Sigmoid colon (tissue), 7 donors: ENCODE results near the gene PRRT2. TPM values are rescaled to one million over a fixed set of nuclear protein-coding genes. Genes with fewer than 3 reads are reported as not detected.
"Not testable (repeated sequence)": the region's sequence is repeated elsewhere in the genome, so short reads cannot be mapped to it uniquely, and the experiment has no call there.

ENCODE experiments used
- DNase-seq: peaks from one replicate; pipeline ENCODE4 v3.0.0-alpha.2; 2019
- H3K27ac ChIP-seq, 4 donors: fragments of 200-600 bp; sonication (generic); one replicate each; pipeline ENCODE4 v1.5.1; 2016 to 2019; ENCODE audit warnings: mild to moderate bottlenecking in 1 of 4
- H3K27me3 ChIP-seq, 3 donors: fragments of 200-600 bp; sonication (generic); one replicate each; pipeline ENCODE4 v1.5.1; 2019; ENCODE audit warnings: mild to moderate bottlenecking in 1 of 3
- H3K36me3 ChIP-seq, 4 donors: fragments of 200-600 bp; sonication (generic); one replicate each; pipeline ENCODE4 v1.5.1; 2016 to 2019
- H3K4me1 ChIP-seq, 4 donors: fragments of 200-600 bp; sonication (generic); one replicate each; pipeline ENCODE4 v1.5.1; 2017 to 2019
- H3K4me3 ChIP-seq, 4 donors: fragments of 200-600 bp; sonication (generic); one replicate each; pipeline ENCODE4 v1.5.1; 2017 to 2019; ENCODE audit warnings: mild to moderate bottlenecking in 2 of 4, moderate library complexity in 1 of 4
- H3K9me3 ChIP-seq, 4 donors: fragments of 200-600 bp in 3 of 4; sonication (generic) in 3 of 4; one replicate each; pipeline versions ENCODE4 v1.5.1 to v1.6.1; 2013 to 2019
- CTCF ChIP-seq, 4 experiments: fragments of 450-650 bp in 3 of 4; fragments of 200-600 bp in 1 of 4; IDR thresholded peaks; one replicate each; pipeline ENCODE4 v1.5.1; 2016 to 2019; ENCODE audit warnings: antibody characterized with exemption in 4 of 4, mild to moderate bottlenecking in 3 of 4, moderate library complexity in 2 of 4
- EP300 ChIP-seq, 4 donors: sonication (generic); formaldehyde crosslinking; IDR thresholded peaks; one replicate each; pipeline ENCODE4 v1.6.1; 2017; ENCODE audit warnings: antibody characterized with exemption in 4 of 4
- POLR2A ChIP-seq, 2 donors: fragments of 450-650 bp; IDR thresholded peaks; one replicate each; pipeline ENCODE4 v1.6.1; 2016; ENCODE audit warnings: antibody characterized with exemption in 2 of 2, mild to moderate bottlenecking in 2 of 2, moderate library complexity in 2 of 2
- POLR2AphosphoS5 ChIP-seq, 4 donors: sonication (generic); formaldehyde crosslinking; IDR thresholded peaks; one replicate each; pipeline ENCODE4 v1.6.1; 2017; ENCODE audit warnings: antibody characterized with exemption in 4 of 4
- WGBS, 2 donors: extraction: QIAGEN DNeasy Blood & Tissue Kit; methylation state at CpG; one replicate each; pipeline ENCODE4 v1.1.7; 2013; 5-methylcytosine and 5-hydroxymethylcytosine counted together
- intact Hi-C: fragments of 100-400 bp; cut with DNase I; formaldehyde crosslinking; loops from one replicate; pipeline ENCODE4 v1.15.1; 2023
- polyA plus RNA-seq, 3 donors: library from polyadenylated mRNA; stranded (reverse); fragments of 200-250 nt; gene quantifications; one replicate each; pipeline ENCODE4 v1.2.3, GENCODE V29; 2013
- total RNA-seq, 4 donors: library from RNA; depleted of rRNA; stranded (reverse); fragments of >200 nt; gene quantifications; one replicate each; pipeline ENCODE4 v1.1.0, GENCODE V29; 2016
- donor health status: healthy with polysubstance abuse.
- donor health status: Bipolar disorder and iron deficiency.
- donor health status: healthy.

Gene PRRT2
- total and polyA plus RNA-seq, 7 donors = 0.69 to 22.7 (median 6.5) TPM; not detected in 1

- Histone ChIP-seq H3K36me3 (no peaks in the 10 kb centered on the region), H3K27me3 (no peaks in the 10 kb centered on the region), H3K27ac (no peak overlapping the region), H3K4me3 (no peak overlapping the region), H3K9me3 (no peaks in the 10 kb centered on the region), H3K4me1 (no peaks in the 10 kb centered on the region)
- 94 to 95% methylated on average over 3 of the region's 3 CpGs for WGBS, 2 donors
- no peak for DNase-seq
- intact Hi-C loops = no loop called here
- TF ChIP-seq EP300 (IDR thresholded peaks at IDR 0.05) (no peak), POLR2A (IDR thresholded peaks at IDR 0.05) (no peak), POLR2AphosphoS5 (IDR thresholded peaks at IDR 0.05) (no peak), CTCF (IDR thresholded peaks at IDR 0.05) (no peak)
Measured at GRCh38 chr16:29767062-29767461, 44.9 kb upstream of the PRRT2 start.

- Histone ChIP-seq H3K27ac (no peak overlapping the region), H3K27me3 (no peaks in the 10 kb centered on the region), H3K4me1 (no peaks in the 10 kb centered on the region), H3K36me3 (no peaks in the 10 kb centered on the region), H3K4me3 (no peak overlapping the region), H3K9me3 (no peaks in the 10 kb centered on the region)
- DNase-seq = no peak
- intact Hi-C loops = no loop called here
- WGBS, 2 donors = 77 to 85% methylated on average over 2 of the region's 2 CpGs
- TF ChIP-seq POLR2A (IDR thresholded peaks at IDR 0.05) (no peak), CTCF (IDR thresholded peaks at IDR 0.05) (no peak), EP300 (IDR thresholded peaks at IDR 0.05) (no peak), POLR2AphosphoS5 (IDR thresholded peaks at IDR 0.05) (no peak)
Measured at GRCh38 chr16:29769507-29769906, 42.5 kb upstream of the PRRT2 start.

- intact Hi-C loops = no loop called here
- 41 to 69% methylated on average over 7 of the region's 7 CpGs for WGBS, 2 donors
- TF ChIP-seq POLR2A (IDR thresholded peaks at IDR 0.05) = no peak
- no peak for TF ChIP-seq EP300 (IDR thresholded peaks at IDR 0.05)
- TF ChIP-seq POLR2AphosphoS5 (IDR thresholded peaks at IDR 0.05) = no peak
- no peak for TF ChIP-seq CTCF (IDR thresholded peaks at IDR 0.05)
- Histone ChIP-seq H3K4me1 (no peaks in the 10 kb centered on the region), H3K27ac (no peak overlapping the region), H3K9me3 (no peaks in the 10 kb centered on the region), H3K27me3 (no peaks in the 10 kb centered on the region), H3K4me3 (no peak overlapping the region), H3K36me3 (no peaks in the 10 kb centered on the region)
- DNase-seq = no peak
Measured at GRCh38 chr16:29770250-29770929, 41.6 kb upstream of the PRRT2 start.

- H3K27me3 ChIP-seq, H3K9me3 ChIP-seq, H3K36me3 ChIP-seq, H3K4me3 ChIP-seq, intact Hi-C loops, H3K27ac ChIP-seq, DNase-seq, H3K4me1 ChIP-seq: not testable (repeated sequence)
- WGBS, 2 donors = 91 to 93% methylated on average over 7 of the region's 7 CpGs
Measured at GRCh38 chr16:29772330-29772729, 39.7 kb upstream of the PRRT2 start.

- H3K36me3 ChIP-seq = no peaks in the 10 kb centered on the region
- intact Hi-C loops = no loop called here
- no peaks in the 10 kb centered on the region for H3K9me3 ChIP-seq
- no peak overlapping the region for H3K27ac ChIP-seq
- no peak for DNase-seq
- H3K4me1 ChIP-seq = no peaks in the 10 kb centered on the region
- no peak for TF ChIP-seq POLR2AphosphoS5 (IDR thresholded peaks at IDR 0.05)
- TF ChIP-seq CTCF (IDR thresholded peaks at IDR 0.05) = no peak
- no peak for TF ChIP-seq EP300 (IDR thresholded peaks at IDR 0.05)
- no peak for TF ChIP-seq POLR2A (IDR thresholded peaks at IDR 0.05)
- no peak overlapping the region for H3K4me3 ChIP-seq
- no peaks in the 10 kb centered on the region for H3K27me3 ChIP-seq
- 90 to 95% methylated on average over 5 of the region's 5 CpGs for WGBS, 2 donors
Measured at GRCh38 chr16:29774730-29775129, 37.3 kb upstream of the PRRT2 start.
